Neuronal stem cell (in vitro differentiated cells): ENCODE measurements around the gene CD226.

Source experiments
- DNase-seq: peaks from one replicate; pipeline ENCODE4 v3.0.0-alpha.2; 2013; ENCODE audit warnings: low spot score
- H2AFZ ChIP-seq: one replicate; pipeline ENCODE4 v1.6.1; 2013; ENCODE audit warnings: mild to moderate bottlenecking, low read length, inconsistent platforms
- H2AK5ac ChIP-seq: 2 replicates; pipeline ENCODE4 v1.6.1; 2013; ENCODE audit warnings: low read depth, mild to moderate bottlenecking, inconsistent platforms, low read length, moderate library complexity, mixed read lengths
- H2BK120ac ChIP-seq: 2 replicates; pipeline ENCODE4 v1.6.1; 2013; ENCODE audit warnings: low read depth, mild to moderate bottlenecking, inconsistent platforms, low read length, moderate library complexity, mixed read lengths
- H2BK12ac ChIP-seq: one replicate; pipeline ENCODE4 v1.6.1; 2013; ENCODE audit warnings: low read length, inconsistent platforms
- H2BK15ac ChIP-seq: 2 replicates; pipeline ENCODE4 v1.6.1; 2013; ENCODE audit warnings: mild to moderate bottlenecking, low read length, inconsistent platforms, mixed read lengths
- H2BK5ac ChIP-seq: one replicate; pipeline ENCODE4 v1.6.1; 2013; ENCODE audit warnings: inconsistent platforms, mild to moderate bottlenecking, low read length, moderate library complexity
- H3K14ac ChIP-seq: one replicate; pipeline ENCODE4 v1.6.1; 2013; ENCODE audit warnings: low read length, inconsistent platforms
- H3K18ac ChIP-seq: 2 replicates; pipeline ENCODE4 v1.6.1; 2013; ENCODE audit warnings: low read length, inconsistent platforms
- H3K23ac ChIP-seq: 2 replicates; pipeline ENCODE4 v1.6.1; 2013; ENCODE audit warnings: low read depth, mild to moderate bottlenecking, mixed read lengths, low read length, inconsistent platforms; ENCODE audit not compliant: poor library complexity
- H3K27ac ChIP-seq: replicated peaks from 3 replicates; pipeline ENCODE4 v1.5.1; 2013; ENCODE audit warnings: low read length, inconsistent platforms
- H3K27me3 ChIP-seq, 3 experiments: 2 replicates each; pipeline ENCODE4 v1.6.1; 2013; ENCODE audit warnings: low read length in 3 of 3, mild to moderate bottlenecking in 2 of 3, inconsistent platforms in 1 of 3, low read depth in 1 of 3, mixed read lengths in 1 of 3, moderate library complexity in 1 of 3; ENCODE audit not compliant: control insufficient read depth in 3 of 3, insufficient read depth in 3 of 3
- H3K36me3 ChIP-seq, 2 donors: replicated peaks in 1 of 2; 2 replicates each; pipeline ENCODE4 v1.6.1; 2013; ENCODE audit warnings: low read length in 2 of 2; ENCODE audit not compliant: control insufficient read depth in 2 of 2, insufficient read depth in 2 of 2
- H3K4ac ChIP-seq: 2 replicates; pipeline ENCODE4 v1.6.1; 2013; ENCODE audit warnings: inconsistent platforms, mild to moderate bottlenecking, low read length, moderate library complexity
- H3K4me1 ChIP-seq, 2 donors: 1 replicate in 1 of 2; 2 replicates in 1 of 2; pipeline ENCODE4 v1.6.1; 2013; ENCODE audit warnings: low read length in 2 of 2, low read depth in 1 of 2; ENCODE audit not compliant: control insufficient read depth in 2 of 2, insufficient read depth in 1 of 2
- H3K4me2 ChIP-seq: one replicate; pipeline ENCODE4 v1.6.1; 2013; ENCODE audit warnings: mild to moderate bottlenecking, low read length, inconsistent platforms; ENCODE audit not compliant: insufficient read depth, poor library complexity, severe bottlenecking
- H3K4me3 ChIP-seq, 2 donors: 2 replicates each; pipeline ENCODE4 v1.5.1; 2013; ENCODE audit warnings: low read length in 2 of 2, mild to moderate bottlenecking in 2 of 2, inconsistent platforms in 1 of 2, moderate library complexity in 1 of 2
- H3K79me1 ChIP-seq: one replicate; pipeline ENCODE4 v1.6.1; 2013; ENCODE audit warnings: low read depth, mild to moderate bottlenecking, inconsistent platforms, low read length, moderate library complexity
- H3K9ac ChIP-seq: one replicate; pipeline ENCODE4 v1.6.1; 2013; ENCODE audit warnings: mild to moderate bottlenecking, low read depth, low read length, inconsistent platforms; ENCODE audit not compliant: poor library complexity
- H3K9me3 ChIP-seq, 2 donors: replicated peaks in 1 of 2; 2 replicates each; pipeline versions ENCODE3 to v1.6.1; 2013; ENCODE audit warnings: low read length in 2 of 2, mild to moderate bottlenecking in 2 of 2, inconsistent platforms in 1 of 2, low read depth in 1 of 2, mixed read lengths in 1 of 2, moderate library complexity in 1 of 2; ENCODE audit not compliant: control insufficient read depth in 2 of 2, insufficient read depth in 1 of 2
- H4K8ac ChIP-seq: one replicate; pipeline ENCODE4 v1.6.1; 2013; ENCODE audit warnings: low read depth, mild to moderate bottlenecking, inconsistent platforms, low read length, moderate library complexity
- H4K91ac ChIP-seq: one replicate; pipeline ENCODE4 v1.6.1; 2013; ENCODE audit warnings: low read length, low read depth, mild to moderate bottlenecking, inconsistent platforms; ENCODE audit not compliant: poor library complexity
- WGBS, 2 donors: extraction: QIAGEN DNeasy Blood & Tissue Kit; methylation state at CpG; one replicate each; pipeline ENCODE4 v1.1.7; 2013; ENCODE audit warnings: missing lambda C conversion rate in 2 of 2, mixed read lengths in 1 of 2; ENCODE audit not compliant: insufficient read length in 2 of 2, insufficient replicate concordance in 1 of 2; ENCODE audit errors: extremely low coverage in 2 of 2; 5-methylcytosine and 5-hydroxymethylcytosine counted together

The CD226 gene

GRCh38 chr18:69889009-69889408, 58.7 kb downstream of the CD226 start:
- no peak overlapping the region for H4K91ac ChIP-seq
- no peak overlapping the region for H2BK5ac ChIP-seq
- no peak overlapping the region for H2BK120ac ChIP-seq
- H3K79me1 ChIP-seq: no peaks in the 10 kb centered on the region
- no peak overlapping the region for H2AK5ac ChIP-seq
- no peak overlapping the region for H4K8ac ChIP-seq
- H3K4me1 ChIP-seq: peaks cover 0 to 2% of the 10 kb centered on the region in 2 donors
- H3K9ac ChIP-seq: no peak overlapping the region
- no peaks in the 10 kb centered on the region for H3K36me3 ChIP-seq
- H3K4me3 ChIP-seq: no peak overlapping the region
- H3K14ac ChIP-seq: no peak overlapping the region
- no peak overlapping the region for H2BK15ac ChIP-seq
- no peaks in the 10 kb centered on the region for H3K27me3 ChIP-seq
- no peak overlapping the region for H3K4me2 ChIP-seq
- no peak for DNase-seq
- no CpG with 5 or more reads among the region's 4 CpGs for WGBS, 2 donors
- H2BK12ac ChIP-seq: no peak overlapping the region
- no peak overlapping the region for H2AFZ ChIP-seq
- no peak overlapping the region for H3K4ac ChIP-seq
- no peaks in the 10 kb centered on the region for H3K9me3 ChIP-seq
- H3K18ac ChIP-seq: no peak overlapping the region
- H3K23ac ChIP-seq: no peak overlapping the region
- H3K27ac ChIP-seq: no peak overlapping the region

GRCh38 chr18:69887256-69887655, 60.4 kb downstream of the CD226 start:
- no CpG with 5 or more reads among the region's 2 CpGs for WGBS, 2 donors
- Histone ChIP-seq H3K27me3 (no peaks in the 10 kb centered on the region), H2BK120ac (no peak overlapping the region), H3K18ac (no peak overlapping the region), H4K8ac (no peak overlapping the region), H2AFZ (no peak overlapping the region), H3K79me1 (no peaks in the 10 kb centered on the region), H3K9me3 (no peaks in the 10 kb centered on the region), H3K14ac (no peak overlapping the region), H2AK5ac (no peak overlapping the region), H3K9ac (no peak overlapping the region), H2BK5ac (no peak overlapping the region), H3K36me3 (no peaks in the 10 kb centered on the region), H2BK15ac (no peak overlapping the region), H3K4me3 (no peak overlapping the region), H2BK12ac (no peak overlapping the region), H3K4ac (no peak overlapping the region), H3K23ac (no peak overlapping the region), H3K4me1 (peaks cover 0 to 2% of the 10 kb centered on the region in 2 donors), H3K27ac (no peak overlapping the region), H3K4me2 (no peak overlapping the region), H4K91ac (no peak overlapping the region)
- no peak for DNase-seq

GRCh38 chr18:69885841-69886531, 61.7 kb downstream of the CD226 start:
- Histone ChIP-seq H3K23ac (no peak overlapping the region), H4K91ac (no peak overlapping the region), H3K14ac (no peak overlapping the region), H2BK12ac (no peak overlapping the region), H3K79me1 (no peaks in the 10 kb centered on the region), H2AK5ac (no peak overlapping the region), H4K8ac (no peak overlapping the region), H3K36me3 (no peaks in the 10 kb centered on the region), H3K27me3 (no peaks in the 10 kb centered on the region), H2BK5ac (no peak overlapping the region), H3K4ac (no peak overlapping the region), H3K18ac (no peak overlapping the region), H3K27ac (no peak overlapping the region), H3K9ac (no peak overlapping the region), H3K4me1 (peaks cover 0 to 2% of the 10 kb centered on the region in 2 donors), H3K9me3 (no peaks in the 10 kb centered on the region), H3K4me3 (no peak overlapping the region), H2BK120ac (no peak overlapping the region), H3K4me2 (no peak overlapping the region), H2BK15ac (no peak overlapping the region), H2AFZ (no peak overlapping the region)
- DNase-seq: no peak
- no CpG with 5 or more reads among the region's 20 CpGs for WGBS, 2 donors

GRCh38 chr18:69885355-69885754, 62.3 kb downstream of the CD226 start:
- Histone ChIP-seq H3K4me1 (peaks cover 0 to 2% of the 10 kb centered on the region in 2 donors), H2BK5ac (no peak overlapping the region), H2AK5ac (no peak overlapping the region), H3K9me3 (no peaks in the 10 kb centered on the region), H2AFZ (no peak overlapping the region), H2BK12ac (no peak overlapping the region), H3K4me2 (no peak overlapping the region), H3K18ac (no peak overlapping the region), H4K91ac (no peak overlapping the region), H3K79me1 (no peaks in the 10 kb centered on the region), H2BK120ac (no peak overlapping the region), H3K36me3 (no peaks in the 10 kb centered on the region), H3K4me3 (no peak overlapping the region), H2BK15ac (no peak overlapping the region), H3K27me3 (no peaks in the 10 kb centered on the region), H3K23ac (no peak overlapping the region), H3K4ac (no peak overlapping the region), H3K27ac (no peak overlapping the region), H3K14ac (no peak overlapping the region), H4K8ac (no peak overlapping the region), H3K9ac (no peak overlapping the region)
- DNase-seq: no peak
- no CpG with 5 or more reads among the region's 4 CpGs for WGBS, 2 donors
